Activated CD4-positive, alpha-beta T cell treated with anti-CD3 and anti-CD28 coated beads, Interleukin-2, amount 50 U/mL, for 16 hours (primary cell): ENCODE measurements around the gene PRODH.
"Not testable (repeated sequence)": the region's sequence is repeated elsewhere in the genome, so short reads cannot be mapped to it uniquely, and the experiment has no call there.

Experiments
- DNase-seq: peaks from one replicate; pipeline ENCODE4 v3.0.0-alpha.2; 2020

PRODH gene

GRCh38 chr22:18905540-18906409 is 30.3 kb downstream of the PRODH start, which contains the start of gene DGCR6:
Gene DGCR6, plus strand, starts transcription at chr22:18906320. Its CDS starts 55 bp downstream, at chr22:18906375.
- no peak for DNase-seq

GRCh38 chr22:18896037-18896657 is 39.9 kb downstream of the PRODH start:
- not testable (repeated sequence) for DNase-seq

GRCh38 chr22:18893775-18894174 is 42.3 kb downstream of the PRODH start:
- DNase-seq, result not testable (repeated sequence)

GRCh38 chr22:18890510-18891192 is 45.4 kb downstream of the PRODH start:
- DNase-seq, result not testable (repeated sequence)

- no peak for DNase-seq
These were observed 48.0 kb downstream of the PRODH start for GRCh38 chr22:18888115-18888514.

GRCh38 chr22:18884465-18884864 is 51.6 kb downstream of the PRODH start:
- not testable (repeated sequence) for DNase-seq

- DNase-seq, result not testable (repeated sequence)
These were observed 54.8 kb downstream of the PRODH start for GRCh38 chr22:18881260-18881659.
